ENCODE measurements around the gene PGM5. TPM values are rescaled to one million over a fixed set of nuclear protein-coding genes. Genes with fewer than 3 reads are reported as not detected.
A peak's percentile ranks its signal among the peaks of the same experiment; 100 is the strongest.

The PGM5 gene
- total and polyA plus RNA-seq, 2 of the 4 experiments (the other 2 are of a cell fraction), result 8.3 to 14.7 TPM

GRCh38 chr9:68496356-68496755 lies 139.9 kb downstream of the PGM5 start:
- no peaks in the 10 kb centered on the region; the same call in 1 of the 2 replicates for H3K9me1 ChIP-seq (ENCODE audit: insufficient read depth, low read length)
- no peaks in the 10 kb centered on the region for H3K27me3 ChIP-seq (ENCODE audit: control insufficient read depth, insufficient read depth, low read length)
- no peaks in the 10 kb centered on the region for H3K36me3 ChIP-seq (ENCODE audit: control insufficient read depth, insufficient read depth, low read length)
- no peak for ATAC-seq (ENCODE audit: low read depth)
- DNase-seq, result peak; percentile 54
- H3K4ac ChIP-seq (ENCODE audit: low read depth, low read length), result no peak overlapping the region
- H2AK9ac ChIP-seq (replicated peaks; ENCODE audit: low read depth, low read length, poor library complexity), result no peak overlapping the region
- dilution Hi-C loops (cut with HindIII; ENCODE audit: low sequenced_read_pairs, unreplicated experiment) (no loop called here), intact Hi-C loops (cut with micrococcal nuclease) (loop anchor here (5.0 kb wide), 1 partner anchor 54 kb away; no protein-coding TSS in a partner anchor), in situ Hi-C loops (cut with MboI; ENCODE audit: low sequenced_read_pairs) (no loop called here)
- no peak overlapping the region for H2BK20ac ChIP-seq (ENCODE audit: low read depth, low read length)
- no peaks in the 10 kb centered on the region for H3K9me3 ChIP-seq (ENCODE audit: control insufficient read depth, insufficient read depth, low read length)
- H3K14ac ChIP-seq (replicated peaks; ENCODE audit: low read depth, low read length), result 0 out of 2 replicates have a peak overlapping the region, but pooled peaks have one; percentile 47
- no peak overlapping the region for H2AFZ ChIP-seq (replicated peaks; ENCODE audit: low read length, poor library complexity)
- H3K4me1 ChIP-seq (ENCODE audit: control insufficient read depth, insufficient read depth, low read length), result peaks cover 11% of the 10 kb centered on the region
- no peak overlapping the region for H3K23ac ChIP-seq (ENCODE audit: low read depth, low read length)
- no peak overlapping the region for H2BK120ac ChIP-seq (ENCODE audit: low read depth, low read length)
- no peak for TF ChIP-seq RFX5 (IDR thresholded peaks at IDR 0.05; ENCODE audit: low read depth, low read length)
- no peak for TF ChIP-seq RCOR1 (IDR thresholded peaks at IDR 0.05; ENCODE audit: insufficient replicate concordance, low read length)
- no peak for TF ChIP-seq NFE2L2 (IDR thresholded peaks at IDR 0.05; ENCODE audit: low read depth, low read length)
- no peak for TF ChIP-seq CHD1 (IDR thresholded peaks at IDR 0.05; ENCODE audit: low read depth, low read length)
- no peak for TF ChIP-seq USF2 (IDR thresholded peaks at IDR 0.05; ENCODE audit: low read depth, low read length)
- no peak for TF ChIP-seq MAZ (IDR thresholded peaks at IDR 0.05; ENCODE audit: borderline replicate concordance, low read depth, low read length)
- TF ChIP-seq BHLHE40 (IDR thresholded peaks at IDR 0.05; ENCODE audit: low read depth, low read length), result no peak
- no TSS peak for BruUV-seq (replicated peaks)
- no peaks in the 10 kb centered on the region for H3K79me1 ChIP-seq (ENCODE audit: low read depth in 1 of 2, low read length in 2 of 2)
- no peak overlapping the region for H3K4me2 ChIP-seq (ENCODE audit: low read depth, low read length)
- H3K18ac ChIP-seq (ENCODE audit: low read depth, low read length), result no peak overlapping the region
- no peaks in the 10 kb centered on the region for H4K20me1 ChIP-seq (ENCODE audit: insufficient read depth, low read length)
- CTCF ChIA-PET, result no interaction called here
- H2AK5ac ChIP-seq (ENCODE audit: low read depth, low read length), result no peak overlapping the region
- H3K9ac ChIP-seq (ENCODE audit: low read depth, low read length), result no peak overlapping the region
- H4K5ac ChIP-seq (ENCODE audit: low read depth, low read length), result no peak overlapping the region
- no peak overlapping the region for H2BK15ac ChIP-seq (ENCODE audit: low read depth, low read length)
- no peak overlapping the region for H2BK5ac ChIP-seq (ENCODE audit: low read depth, low read length, poor library complexity, severe bottlenecking)
- H4K91ac ChIP-seq (ENCODE audit: insufficient read depth, low read depth, low read length), result no peak overlapping the region
- H3K27ac ChIP-seq (ENCODE audit: insufficient read depth, low read length), result no peak overlapping the region
- POLR2A ChIA-PET (ENCODE audit: unreplicated experiment), result no interaction called here
- H3K56ac ChIP-seq (ENCODE audit: extremely low read depth, insufficient read depth, low read length), result no peak overlapping the region
- H3K4me3 ChIP-seq (ENCODE audit: insufficient read depth, low read depth, low read length), result no peak overlapping the region
- no peak overlapping the region for H4K8ac ChIP-seq (ENCODE audit: low read depth in 2 of 2, low read length in 2 of 2)
